ENCODE data around the gene FAM20A.

Gene FAM20A

GRCh38 chr17:68542698-68543463, 58.3 kb downstream of the FAM20A start:
- no peak for TF ChIP-seq CTCF (IDR thresholded peaks at IDR 0.05; ENCODE audit: low read depth, low read length)
- no peaks in the 10 kb centered on the region for H3K4me1 ChIP-seq
- no peak overlapping the region for H3K4me3 ChIP-seq (ENCODE audit: low read depth, low read length)
- no peaks in the 10 kb centered on the region for H3K9me3 ChIP-seq
- no peak for DNase-seq
- peaks cover 9% of the 10 kb centered on the region for H3K36me3 ChIP-seq
- no peaks in the 10 kb centered on the region for H3K27me3 ChIP-seq

GRCh38 chr17:68541816-68542215, 59.4 kb downstream of the FAM20A start:
- no peaks in the 10 kb centered on the region for H3K9me3 ChIP-seq
- peaks cover 12% of the 10 kb centered on the region for H3K36me3 ChIP-seq
- no peaks in the 10 kb centered on the region for H3K27me3 ChIP-seq
- DNase-seq, result no peak
- TF ChIP-seq CTCF (IDR thresholded peaks at IDR 0.05; ENCODE audit: low read depth, low read length), result no peak
- no peaks in the 10 kb centered on the region for H3K4me1 ChIP-seq
- H3K4me3 ChIP-seq (ENCODE audit: low read depth, low read length), result no peak overlapping the region

- no peak for DNase-seq
- H3K4me3 ChIP-seq (ENCODE audit: low read depth, low read length), result no peak overlapping the region
- H3K4me1 ChIP-seq, result no peaks in the 10 kb centered on the region
- H3K27me3 ChIP-seq, result no peaks in the 10 kb centered on the region
- peaks cover 12% of the 10 kb centered on the region for H3K36me3 ChIP-seq
- H3K9me3 ChIP-seq, result no peaks in the 10 kb centered on the region
- no peak for TF ChIP-seq CTCF (IDR thresholded peaks at IDR 0.05; ENCODE audit: low read depth, low read length)
Measured at GRCh38 chr17:68540981-68541380, 60.2 kb downstream of the FAM20A start.

- no peaks in the 10 kb centered on the region for H3K9me3 ChIP-seq
- no peaks in the 10 kb centered on the region for H3K4me1 ChIP-seq
- DNase-seq, result no peak
- no peak for TF ChIP-seq CTCF (IDR thresholded peaks at IDR 0.05; ENCODE audit: low read depth, low read length)
- H3K4me3 ChIP-seq (ENCODE audit: low read depth, low read length), result no peak overlapping the region
- peaks cover 12% of the 10 kb centered on the region for H3K36me3 ChIP-seq
- H3K27me3 ChIP-seq, result no peaks in the 10 kb centered on the region
Measured at GRCh38 chr17:68539548-68540467, 61.4 kb downstream of the FAM20A start.

GRCh38 chr17:68535922-68536321, 65.2 kb downstream of the FAM20A start:
- H3K4me3 ChIP-seq (ENCODE audit: low read depth, low read length), result no peak overlapping the region
- no peak for TF ChIP-seq CTCF (IDR thresholded peaks at IDR 0.05; ENCODE audit: low read depth, low read length)
- peaks cover 23% of the 10 kb centered on the region for H3K36me3 ChIP-seq
- no peaks in the 10 kb centered on the region for H3K27me3 ChIP-seq
- DNase-seq, result no peak
- H3K4me1 ChIP-seq, result no peaks in the 10 kb centered on the region
- H3K9me3 ChIP-seq, result no peaks in the 10 kb centered on the region

- DNase-seq, result no peak
- no peaks in the 10 kb centered on the region for H3K27me3 ChIP-seq
- H3K36me3 ChIP-seq, result peaks cover 22% of the 10 kb centered on the region
- H3K4me1 ChIP-seq, result no peaks in the 10 kb centered on the region
- no peak for TF ChIP-seq CTCF (IDR thresholded peaks at IDR 0.05; ENCODE audit: low read depth, low read length)
- H3K9me3 ChIP-seq, result no peaks in the 10 kb centered on the region
- no peak overlapping the region for H3K4me3 ChIP-seq (ENCODE audit: low read depth, low read length)
Measured at GRCh38 chr17:68534695-68535088, 66.5 kb downstream of the FAM20A start.

Data from BE2C (cell line).